ENCODE measurements around the gene KRT76. TPM values are rescaled to one million over a fixed set of nuclear protein-coding genes. Genes with fewer than 3 reads are reported as not detected.

The KRT76 gene
- total and polyA plus RNA-seq, 2 experiments from 2014 or later, result not detected

GRCh38 chr12:52772772-52773171 lies 4.4 kb downstream of the KRT76 start:
- Mint-ChIP-seq H3K4me1 (no peaks in the 10 kb centered on the region), H3K36me3 (ENCODE audit: low read depth) (no peaks in the 10 kb centered on the region), H3K4me3 (no peak overlapping the region), H3K27me3 (ENCODE audit: insufficient read depth, low read depth, poor library complexity) (peaks cover 2% of the 10 kb centered on the region), H3K27ac (no peak overlapping the region), H3K9me3 (no peaks in the 10 kb centered on the region)
- H4K20me1 ChIP-seq (replicated peaks; ENCODE audit: insufficient read depth), result no peaks in the 10 kb centered on the region
- no peak for TF ChIP-seq ZNF114 (CRISPR knock-in tag; IDR thresholded peaks at IDR 0.05)
- TF ChIP-seq CTCF (conservative IDR thresholded peaks at IDR 0.05; ENCODE audit: low read depth in 2 of 2), result no peak
- TF ChIP-seq NANOG (IDR thresholded peaks at IDR 0.05; ENCODE audit: borderline replicate concordance), result no peak
- no peak for TF ChIP-seq ZNF462 (CRISPR knock-in tag; IDR thresholded peaks at IDR 0.05)
- no peak for TF ChIP-seq ZNF331 (CRISPR knock-in tag; IDR thresholded peaks at IDR 0.05; ENCODE audit: low read depth)
- TF ChIP-seq STAT1 (IDR thresholded peaks at IDR 0.05; ENCODE audit: unreplicated experiment), result no peak
- TF ChIP-seq REST (IDR thresholded peaks at IDR 0.05; ENCODE audit: unreplicated experiment), result no peak
- TF ChIP-seq POLR2AphosphoS5 (IDR thresholded peaks at IDR 0.05; ENCODE audit: low read depth), result no peak
- no peak for TF ChIP-seq EZH2 (IDR thresholded peaks at IDR 0.05; ENCODE audit: low read depth, unreplicated experiment)
- TF ChIP-seq CREB1 (CRISPR knock-in tag; IDR thresholded peaks at IDR 0.05; ENCODE audit: low read depth), result no peak
- TF ChIP-seq ETS1 (IDR thresholded peaks at IDR 0.05), result no peak
- TF ChIP-seq JUNB (IDR thresholded peaks at IDR 0.05; ENCODE audit: unreplicated experiment), result no peak
- TF ChIP-seq EZH2phosphoT487 (IDR thresholded peaks at IDR 0.05; ENCODE audit: unreplicated experiment), result no peak
- 0 out of 2 replicates have a peak, but pooled peaks cover 6% of the 10 kb centered on the region for H3K9me2 ChIP-seq (ENCODE audit: insufficient read depth)
- no peaks in the 10 kb centered on the region for H3K27me3 ChIP-seq (ENCODE audit: insufficient read depth)
- no peaks in the 10 kb centered on the region for H3K79me2 ChIP-seq (replicated peaks; ENCODE audit: insufficient read depth)
- no peak overlapping the region for H2AFZ ChIP-seq
- no peaks in the 10 kb centered on the region for H3K36me3 ChIP-seq (ENCODE audit: insufficient read depth)
- H3K4me1 ChIP-seq (ENCODE audit: insufficient read depth), result no peaks in the 10 kb centered on the region
- H3K4me3 ChIP-seq, result no peak overlapping the region
- DNase-seq (ENCODE audit: low spot score), result no peak
- H3F3A ChIP-seq (replicated peaks; ENCODE audit: low read depth), result no peaks in the 10 kb centered on the region
- H3K27ac ChIP-seq (ENCODE audit: low read depth), result no peak overlapping the region
- no peak for ATAC-seq
- no peak overlapping the region for H3K4me2 ChIP-seq

Data from GM23338 (cell line).